ENCODE results near the gene ASTN2. TPM values are rescaled to one million over a fixed set of nuclear protein-coding genes. Genes with fewer than 3 reads are reported as not detected.

Gene ASTN2
- total RNA-seq, 4 donors from 2014 or later = 3.0 to 7.0 (median 5.2) TPM

DNA sequence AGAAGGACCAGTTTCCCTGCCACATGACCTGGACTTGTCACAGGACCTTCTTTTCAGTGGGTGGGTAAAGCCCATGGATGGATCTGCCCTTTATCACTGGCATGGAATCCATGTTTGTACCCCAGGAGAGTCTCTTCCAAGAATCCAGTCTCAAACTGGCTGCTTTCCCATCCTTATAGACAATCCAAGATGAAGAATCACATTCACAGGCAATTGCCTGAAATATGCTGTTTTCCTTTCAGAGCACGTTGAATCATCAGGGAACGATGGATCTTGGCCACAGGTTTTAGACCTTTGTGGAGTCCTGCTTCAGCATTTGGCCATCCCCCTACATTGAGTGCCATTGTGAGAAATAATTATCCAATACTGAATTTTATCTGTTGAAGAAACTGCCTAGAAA is 319.8 kb downstream of the ASTN2 start:
- no peak overlapping the region for H3K27ac ChIP-seq
- H3K4me1 ChIP-seq = no peaks in the 10 kb centered on the region
- H3K27me3 ChIP-seq = no peaks in the 10 kb centered on the region
- H3K9me3 ChIP-seq = no peaks in the 10 kb centered on the region
- H3K4me3 ChIP-seq = no peak overlapping the region
- TF ChIP-seq, protein P1, sequence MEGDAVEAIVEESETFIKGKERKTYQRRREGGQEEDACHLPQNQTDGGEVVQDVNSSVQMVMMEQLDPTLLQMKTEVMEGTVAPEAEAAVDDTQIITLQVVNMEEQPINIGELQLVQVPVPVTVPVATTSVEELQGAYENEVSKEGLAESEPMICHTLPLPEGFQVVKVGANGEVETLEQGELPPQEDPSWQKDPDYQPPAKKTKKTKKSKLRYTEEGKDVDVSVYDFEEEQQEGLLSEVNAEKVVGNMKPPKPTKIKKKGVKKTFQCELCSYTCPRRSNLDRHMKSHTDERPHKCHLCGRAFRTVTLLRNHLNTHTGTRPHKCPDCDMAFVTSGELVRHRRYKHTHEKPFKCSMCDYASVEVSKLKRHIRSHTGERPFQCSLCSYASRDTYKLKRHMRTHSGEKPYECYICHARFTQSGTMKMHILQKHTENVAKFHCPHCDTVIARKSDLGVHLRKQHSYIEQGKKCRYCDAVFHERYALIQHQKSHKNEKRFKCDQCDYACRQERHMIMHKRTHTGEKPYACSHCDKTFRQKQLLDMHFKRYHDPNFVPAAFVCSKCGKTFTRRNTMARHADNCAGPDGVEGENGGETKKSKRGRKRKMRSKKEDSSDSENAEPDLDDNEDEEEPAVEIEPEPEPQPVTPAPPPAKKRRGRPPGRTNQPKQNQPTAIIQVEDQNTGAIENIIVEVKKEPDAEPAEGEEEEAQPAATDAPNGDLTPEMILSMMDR (IDR thresholded peaks at IDR 0.05) = no peak
- TF ChIP-seq POLR2A (IDR thresholded peaks at IDR 0.05) (no peak), EP300 (IDR thresholded peaks at IDR 0.05; ENCODE audit: low read depth) (no peak), POLR2AphosphoS5 (IDR thresholded peaks at IDR 0.05) (no peak)
- in situ Hi-C loops (cut with MboI; ENCODE audit: low pct_ligation_motif_present in 1 of 4, low pct_unique_long_range_greater_than_20kb in 1 of 4, low sequenced_read_pairs in 3 of 4) = no loop called here
- no peaks in the 10 kb centered on the region for H3K36me3 ChIP-seq
- intact Hi-C loops (cut with DNase I; ENCODE audit: low total_unique reads) = no loop called here
- 61 to 66% methylated on average over 2 of the region's 2 CpGs for WGBS, 2 donors (ENCODE audit: low coverage in 1 of 2)
- no peak for DNase-seq

GRCh38 chr9:117093891-117094844 is 320.7 kb downstream of the ASTN2 start:
- H3K27me3 ChIP-seq = no peaks in the 10 kb centered on the region
- no peaks in the 10 kb centered on the region for H3K36me3 ChIP-seq
- TF ChIP-seq POLR2AphosphoS5 (IDR thresholded peaks at IDR 0.05) (no peak), EP300 (IDR thresholded peaks at IDR 0.05; ENCODE audit: low read depth) (no peak), POLR2A (IDR thresholded peaks at IDR 0.05) (no peak)
- TF ChIP-seq, protein P1 (IDR thresholded peaks at IDR 0.05) = no peak
- H3K4me3 ChIP-seq = no peak overlapping the region
- 33 to 55% methylated on average over 3 to 4 of the region's 4 CpGs for WGBS, 2 donors (ENCODE audit: low coverage in 1 of 2)
- H3K4me1 ChIP-seq = no peaks in the 10 kb centered on the region
- DNase-seq = no peak
- H3K27ac ChIP-seq = no peak overlapping the region
- intact Hi-C loops (cut with DNase I; ENCODE audit: low total_unique reads) (no loop called here), in situ Hi-C loops (cut with MboI; ENCODE audit: low pct_ligation_motif_present in 1 of 4, low pct_unique_long_range_greater_than_20kb in 1 of 4, low sequenced_read_pairs in 3 of 4) (no loop called here)
- no peaks in the 10 kb centered on the region for H3K9me3 ChIP-seq

DNA sequence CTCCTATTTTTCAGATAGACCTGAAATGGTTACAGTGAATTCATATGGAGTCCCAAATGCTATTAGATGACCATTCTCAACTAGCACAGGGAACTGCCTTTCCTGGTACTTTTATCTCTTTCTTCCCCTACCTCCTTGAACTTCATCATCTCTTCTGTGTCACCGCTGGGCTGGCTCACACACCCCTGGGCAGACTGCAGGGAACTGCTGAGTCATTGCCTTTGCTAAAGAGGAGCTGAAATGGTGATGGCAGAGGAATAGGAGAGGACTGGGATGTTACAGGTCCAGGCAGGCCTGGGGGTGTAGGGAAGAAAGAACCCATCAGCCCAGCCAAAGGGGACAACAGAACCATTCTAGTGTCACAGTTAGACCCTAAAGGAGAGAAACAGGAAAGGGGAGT is 322.3 kb downstream of the ASTN2 start:
- DNase-seq = no peak
- H3K4me1 ChIP-seq = no peaks in the 10 kb centered on the region
- no peaks in the 10 kb centered on the region for H3K36me3 ChIP-seq
- H3K9me3 ChIP-seq = no peaks in the 10 kb centered on the region
- 0% methylated on average over 1 of the region's 1 CpG; no CpG with 5 or more reads in 1 of the 2 donors for WGBS, 2 donors (ENCODE audit: low coverage in 1 of 2)
- no peak for TF ChIP-seq POLR2AphosphoS5 (IDR thresholded peaks at IDR 0.05)
- no peak for TF ChIP-seq POLR2A (IDR thresholded peaks at IDR 0.05)
- TF ChIP-seq, protein P1 (IDR thresholded peaks at IDR 0.05) = no peak
- TF ChIP-seq EP300 (IDR thresholded peaks at IDR 0.05; ENCODE audit: low read depth) = no peak
- in situ Hi-C loops (cut with MboI; ENCODE audit: low pct_ligation_motif_present in 1 of 4, low pct_unique_long_range_greater_than_20kb in 1 of 4, low sequenced_read_pairs in 3 of 4) = no loop called here
- H3K27ac ChIP-seq = no peak overlapping the region
- intact Hi-C loops (cut with DNase I; ENCODE audit: low total_unique reads) = no loop called here
- H3K27me3 ChIP-seq = no peaks in the 10 kb centered on the region
- H3K4me3 ChIP-seq = no peak overlapping the region

DNA sequence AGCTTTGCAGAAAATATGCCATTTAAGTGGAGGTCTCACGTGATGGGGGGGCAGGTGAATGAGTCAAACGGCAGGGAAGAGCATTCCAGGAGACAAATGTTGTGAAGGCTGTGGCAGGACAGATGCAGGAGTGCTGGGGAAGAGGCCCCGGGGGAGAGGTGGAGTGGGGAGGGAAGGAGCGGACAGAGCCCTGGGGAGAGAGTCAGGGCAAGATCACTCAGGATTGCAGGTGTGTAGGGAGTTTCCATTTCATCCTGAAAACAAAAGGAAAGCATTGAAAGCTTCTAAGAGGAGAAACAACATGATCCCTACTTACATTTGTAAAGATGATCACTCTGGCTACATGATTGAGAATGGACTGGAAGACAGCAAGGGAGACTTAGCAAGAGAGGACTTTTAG is 323.3 kb downstream of the ASTN2 start:
- in situ Hi-C loops (cut with MboI; ENCODE audit: low pct_ligation_motif_present in 1 of 4, low pct_unique_long_range_greater_than_20kb in 1 of 4, low sequenced_read_pairs in 3 of 4) = no loop called here

More for the DNA sequence above, 323.3 kb downstream of the ASTN2 start:
- no peak for DNase-seq
- WGBS, 2 donors (ENCODE audit: low coverage in 1 of 2) = 53 to 66% methylated on average over 2 to 4 of the region's 4 CpGs
- TF ChIP-seq, protein P1 (IDR thresholded peaks at IDR 0.05) = no peak
- no peak for TF ChIP-seq POLR2AphosphoS5 (IDR thresholded peaks at IDR 0.05)
- TF ChIP-seq EP300 (IDR thresholded peaks at IDR 0.05; ENCODE audit: low read depth) = no peak
- no peak for TF ChIP-seq POLR2A (IDR thresholded peaks at IDR 0.05)
- no peaks in the 10 kb centered on the region for H3K36me3 ChIP-seq
- no peaks in the 10 kb centered on the region for H3K9me3 ChIP-seq
- H3K27me3 ChIP-seq = no peaks in the 10 kb centered on the region
- no peaks in the 10 kb centered on the region for H3K4me1 ChIP-seq
- intact Hi-C loops (cut with DNase I; ENCODE audit: low total_unique reads) = no loop called here
- H3K27ac ChIP-seq = no peak overlapping the region
- no peak overlapping the region for H3K4me3 ChIP-seq

All from transverse colon (tissue), 4 donors.